WERI-Rb-1 (cell line): Measurements from ENCODE around the gene HMGCS1.
A peak's percentile ranks its signal among the peaks of the same experiment; 100 is the strongest.

Source experiments
- DNase-seq: peaks from one replicate; pipeline ENCODE4 v3.0.0-alpha.2; 2020
- H3K27ac ChIP-seq: fragments of 250-450 bp; sonication (Bioruptor Pico); 2 replicates; pipeline ENCODE4 v1.5.1; 2020; ENCODE audit warnings: mild to moderate bottlenecking, moderate library complexity
- H3K27me3 ChIP-seq: fragments of 250-450 bp; sonication (Bioruptor Pico); 2 replicates; pipeline ENCODE4 v1.5.1; 2021; ENCODE audit warnings: mild to moderate bottlenecking, low read depth, moderate library complexity; ENCODE audit not compliant: insufficient read depth, severe bottlenecking
- H3K36me3 ChIP-seq: fragments of 250-450 bp; sonication (Bioruptor Pico); 2 replicates; pipeline ENCODE4 v1.5.1; 2020; ENCODE audit warnings: mild to moderate bottlenecking, moderate library complexity
- H3K4me3 ChIP-seq: 2 replicates; pipeline ENCODE4 v1.5.1; 2011; ENCODE audit warnings: low read depth, mild to moderate bottlenecking, control low read depth, low read length
- H3K9me3 ChIP-seq: fragments of 250-450 bp; sonication (Bioruptor Pico); 2 replicates; pipeline ENCODE4 v1.5.1; 2021; ENCODE audit warnings: mild to moderate bottlenecking, moderate library complexity; ENCODE audit not compliant: severe bottlenecking
- CTCF ChIP-seq: IDR thresholded peaks from 2 replicates; pipeline ENCODE4 v1.5.1; 2011; ENCODE audit warnings: low read depth, mild to moderate bottlenecking, control low read depth, inconsistent platforms, low read length

Gene HMGCS1

GRCh38 chr5:43313035-43313853 is at the start of gene HMGCS1:
HMGCS1 (minus strand) TSS chr5:43313412; CDS start chr5:43298965, 14,447 bp downstream.
- H3K27me3 ChIP-seq, result no peaks in the 10 kb centered on the region
- H3K27ac ChIP-seq, result peak within 1 kb of the TSS; percentile 73
- peak; percentile 99 for DNase-seq
- H3K9me3 ChIP-seq, result no peaks in the 10 kb centered on the region
- no peak for TF ChIP-seq CTCF
- peaks cover 3% of the 10 kb centered on the region for H3K36me3 ChIP-seq
- peak within 1 kb of the TSS; percentile 97 for H3K4me3 ChIP-seq

- Histone ChIP-seq H3K9me3 (peaks cover 2% of the 10 kb centered on the region), H3K27ac (no peak overlapping the region), H3K4me3 (no peak overlapping the region), H3K27me3 (peaks cover 37% of the 10 kb centered on the region), H3K36me3 (no peaks in the 10 kb centered on the region)
- no peak for TF ChIP-seq CTCF
- DNase-seq, result no peak
These were observed 45.5 kb upstream of the HMGCS1 start for GRCh38 chr5:43358726-43359125.

GRCh38 chr5:43358301-43358700 is 45.1 kb upstream of the HMGCS1 start:
- H3K4me3 ChIP-seq, result no peak overlapping the region
- no peak for TF ChIP-seq CTCF
- no peak for DNase-seq
- peaks cover 34% of the 10 kb centered on the region for H3K27me3 ChIP-seq
- peaks cover 2% of the 10 kb centered on the region for H3K9me3 ChIP-seq
- H3K27ac ChIP-seq, result no peak overlapping the region
- H3K36me3 ChIP-seq, result no peaks in the 10 kb centered on the region

GRCh38 chr5:43357878-43358281 is 44.7 kb upstream of the HMGCS1 start:
- no peaks in the 10 kb centered on the region for H3K36me3 ChIP-seq
- peaks cover 36% of the 10 kb centered on the region for H3K27me3 ChIP-seq
- no peak overlapping the region for H3K4me3 ChIP-seq
- TF ChIP-seq CTCF, result no peak
- H3K27ac ChIP-seq, result no peak overlapping the region
- H3K9me3 ChIP-seq, result peaks cover 2% of the 10 kb centered on the region
- DNase-seq, result no peak

GRCh38 chr5:43357067-43357466 is 43.9 kb upstream of the HMGCS1 start:
- Histone ChIP-seq H3K27ac (no peak overlapping the region), H3K4me3 (no peak overlapping the region), H3K36me3 (no peaks in the 10 kb centered on the region), H3K27me3 (peaks cover 36% of the 10 kb centered on the region), H3K9me3 (peaks cover 2% of the 10 kb centered on the region)
- no peak for TF ChIP-seq CTCF
- DNase-seq, result no peak
